ENCODE data around the gene SV2B.

The SV2B gene

GRCh38 chr15:91238644-91239425 lies 138.8 kb downstream of the SV2B start:
- no peak for DNase-seq

DNA sequence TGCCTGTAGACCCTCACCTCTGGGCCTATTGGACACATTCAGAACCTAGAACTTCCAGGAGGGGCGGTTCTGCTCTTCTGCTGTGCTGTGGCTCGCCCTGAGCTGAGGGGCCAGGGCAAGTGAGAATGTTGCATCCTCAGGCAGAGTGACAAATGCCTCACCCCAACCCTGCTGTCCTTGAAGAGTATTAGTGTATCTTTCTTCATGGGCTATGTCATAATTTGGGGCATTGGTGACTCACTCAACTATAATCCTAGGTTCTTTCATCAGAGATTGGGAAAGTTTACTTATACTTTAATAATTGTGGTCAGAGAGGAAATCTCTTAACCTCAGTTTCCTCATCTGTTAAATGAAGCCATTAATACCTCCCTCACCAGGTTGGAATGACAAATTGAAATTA lies 143.8 kb downstream of the SV2B start:
- DNase-seq, result no peak

DNA sequence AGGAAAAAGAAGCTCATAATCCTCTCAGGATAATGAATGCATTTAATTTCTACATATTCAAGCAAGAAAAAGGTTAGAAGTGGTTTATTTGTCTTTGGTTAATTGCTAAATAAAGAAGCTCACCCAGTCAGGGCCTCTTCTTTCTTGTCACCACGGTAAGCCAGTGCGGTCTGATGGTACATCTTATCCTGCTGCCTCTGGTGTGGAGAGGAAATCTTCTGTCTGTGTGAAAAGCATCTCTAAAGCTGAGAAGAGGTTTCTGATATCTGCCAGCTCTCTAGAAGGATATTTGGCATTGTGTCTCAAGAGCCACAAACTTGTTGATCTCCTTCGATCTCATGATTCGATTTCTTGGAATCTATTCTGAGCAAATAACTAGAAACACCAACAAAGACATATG lies 144.9 kb downstream of the SV2B start:
- DNase-seq, result no peak

GRCh38 chr15:91246998-91247397 lies 146.9 kb downstream of the SV2B start:
- DNase-seq, result no peak

- no peak for DNase-seq
Measured at GRCh38 chr15:91249591-91249990, 149.5 kb downstream of the SV2B start.

DNA sequence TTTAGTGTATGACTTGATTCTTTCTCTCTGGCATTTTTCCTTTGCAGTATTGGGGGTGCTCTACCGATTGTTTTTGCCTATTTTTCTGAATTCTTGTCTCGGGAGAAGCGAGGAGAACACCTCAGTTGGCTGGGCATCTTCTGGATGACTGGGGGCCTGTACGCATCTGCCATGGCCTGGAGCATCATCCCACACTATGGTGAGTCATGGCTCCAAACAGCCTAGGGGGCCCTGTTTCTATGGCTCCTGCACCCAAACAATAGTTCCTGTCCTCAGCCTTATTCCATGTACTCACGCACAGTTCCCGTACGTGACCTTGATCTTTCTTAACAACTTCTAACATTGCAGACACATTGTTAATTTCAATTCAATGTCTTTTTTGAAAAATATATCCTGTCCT lies 152.3 kb downstream of the SV2B start:
- no peak for DNase-seq

- DNase-seq, result no peak
Measured at GRCh38 chr15:91252756-91253155, 152.7 kb downstream of the SV2B start.

- no peak for DNase-seq
Measured at GRCh38 chr15:91253605-91254004, 153.5 kb downstream of the SV2B start.

GRCh38 chr15:91254766-91255165 lies 154.7 kb downstream of the SV2B start:
- DNase-seq, result no peak

DNA sequence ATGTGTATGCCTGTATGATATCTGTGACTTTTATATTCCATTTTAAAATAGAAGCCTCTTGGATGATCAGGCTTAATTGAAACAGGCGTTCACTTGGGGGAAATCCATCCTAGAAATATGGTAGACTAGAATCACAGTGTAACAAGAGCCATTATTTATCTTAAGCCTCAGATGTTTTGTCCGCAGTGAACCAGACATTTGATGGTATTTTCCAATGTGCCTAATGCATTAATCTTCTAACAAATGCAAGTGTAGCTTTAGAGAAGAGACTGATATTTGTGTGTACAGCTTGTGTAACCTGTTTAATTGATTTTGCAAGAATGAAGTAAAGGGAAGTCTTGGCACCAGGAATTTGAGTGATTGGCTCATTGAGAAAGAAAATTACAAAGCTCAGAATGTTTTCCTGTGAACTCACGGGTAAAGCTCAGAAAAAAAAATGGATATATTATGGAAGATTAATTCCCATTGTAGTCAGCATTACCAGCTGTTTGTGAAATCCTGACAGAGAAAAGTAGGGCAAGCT lies 155.7 kb downstream of the SV2B start:
- no peak for DNase-seq

- DNase-seq, result no peak
Measured at GRCh38 chr15:91257746-91258414, 157.8 kb downstream of the SV2B start.

DNA sequence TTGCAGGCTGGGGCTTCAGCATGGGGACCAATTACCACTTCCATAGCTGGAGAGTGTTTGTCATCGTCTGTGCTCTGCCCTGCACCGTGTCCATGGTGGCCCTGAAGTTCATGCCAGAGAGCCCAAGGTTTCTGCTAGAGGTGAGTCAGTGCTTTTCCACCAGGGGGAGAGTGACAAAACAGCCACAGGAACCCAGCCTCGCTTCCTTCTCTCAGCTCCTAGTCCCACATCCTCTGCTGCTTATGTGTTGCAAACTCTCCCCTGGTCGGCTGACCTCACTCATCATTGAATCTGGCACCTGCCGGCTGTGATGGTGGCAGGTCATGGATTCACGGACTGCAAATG lies 158.3 kb downstream of the SV2B start:
- no peak for DNase-seq

- no peak for DNase-seq
Measured at GRCh38 chr15:91259077-91259476, 159.0 kb downstream of the SV2B start.

- DNase-seq, result no peak
Measured at GRCh38 chr15:91261345-91261744, 161.3 kb downstream of the SV2B start.

DNA sequence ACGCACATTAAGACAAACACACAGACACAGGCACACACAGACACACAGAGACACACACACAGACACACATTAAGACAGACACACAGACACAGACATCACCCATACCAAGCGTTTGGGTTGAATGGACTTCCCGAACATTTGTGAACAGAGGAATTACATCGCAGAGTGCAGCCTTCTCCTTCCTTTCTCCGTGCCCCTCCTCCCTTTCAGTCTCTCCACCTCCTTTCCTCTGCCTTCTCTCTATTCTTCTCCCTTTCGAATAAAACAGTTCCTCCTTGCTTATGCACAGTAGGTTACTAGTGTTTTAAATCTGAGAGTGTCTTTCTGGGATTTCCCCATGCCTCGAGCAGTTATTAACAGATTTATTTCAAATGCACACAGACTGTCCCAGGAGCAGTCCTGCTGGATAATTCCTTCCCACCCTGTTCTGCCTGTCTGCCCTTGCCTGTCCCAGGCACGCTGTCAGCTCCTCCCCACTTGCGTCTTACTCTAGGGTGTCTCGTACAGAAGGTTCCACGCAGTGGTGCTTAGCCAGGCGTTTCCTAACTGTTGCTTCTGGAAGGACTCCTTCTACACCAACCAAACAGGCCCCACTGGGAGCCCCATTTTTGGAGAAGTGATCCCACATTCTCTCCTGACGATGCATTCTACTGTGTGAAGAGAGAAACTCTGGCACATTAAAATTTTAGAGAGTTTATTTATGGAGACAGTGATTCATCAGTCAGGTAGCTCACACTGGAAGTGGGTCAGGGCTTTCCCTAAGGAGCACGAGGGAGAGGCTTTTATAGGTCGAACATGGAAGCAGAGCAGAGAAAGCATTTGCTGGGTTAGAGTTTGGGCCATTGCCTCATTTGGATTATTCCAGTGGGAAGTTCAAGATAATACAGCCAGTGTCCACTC lies 163.8 kb downstream of the SV2B start:
- no peak for DNase-seq

GRCh38 chr15:91264651-91265351 lies 164.7 kb downstream of the SV2B start:
- no peak for DNase-seq

GRCh38 chr15:91265416-91265940 lies 165.4 kb downstream of the SV2B start:
- DNase-seq, result no peak

DNA sequence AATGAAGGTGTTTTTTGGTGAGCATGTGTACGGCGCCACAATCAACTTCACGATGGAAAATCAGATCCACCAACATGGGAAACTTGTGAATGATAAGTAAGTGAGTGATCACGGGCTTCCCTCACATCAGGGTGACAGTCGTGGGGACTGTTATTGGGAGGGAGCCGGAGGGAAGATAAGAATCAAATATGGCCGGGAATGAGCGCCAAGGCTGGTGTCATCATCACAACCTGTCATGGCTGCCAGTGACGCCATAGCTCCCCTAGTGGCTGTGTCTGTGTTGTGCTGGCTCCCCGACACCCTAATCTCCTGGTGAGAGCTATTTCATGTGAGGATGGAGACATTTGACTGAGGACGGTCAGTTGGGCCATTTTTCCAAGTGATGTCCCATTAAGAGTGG lies 168.5 kb downstream of the SV2B start:
- no peak for DNase-seq

- no peak for DNase-seq
Measured at GRCh38 chr15:91270747-91271146, 170.7 kb downstream of the SV2B start.

DNA sequence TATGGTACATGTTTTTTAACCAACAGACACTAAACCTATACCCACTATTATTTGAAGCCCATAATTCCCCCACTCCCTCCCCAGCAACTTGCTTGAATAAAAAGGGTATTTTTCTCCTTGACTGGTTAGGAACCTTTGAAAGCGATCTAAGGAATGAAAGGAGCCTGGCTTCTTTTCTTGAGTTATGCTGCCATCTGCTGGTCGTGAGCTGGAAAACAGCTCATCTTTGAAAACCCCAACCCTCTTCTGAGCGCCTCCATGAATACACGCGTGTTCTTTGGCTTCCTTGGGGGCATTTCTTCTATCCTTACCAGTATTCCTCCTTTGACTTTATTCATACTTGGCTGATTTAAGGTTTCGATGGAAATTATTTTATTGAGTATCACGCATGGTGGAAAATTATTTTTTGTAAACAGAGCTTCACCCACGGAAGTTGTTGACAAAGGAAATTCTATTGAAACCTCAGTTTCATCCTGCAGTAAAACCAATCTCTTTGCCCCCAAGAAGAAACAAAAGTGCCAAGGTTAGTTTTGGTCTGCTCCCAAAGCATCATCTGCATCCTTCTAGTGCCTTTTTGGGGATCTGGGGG lies 171.6 kb downstream of the SV2B start:
- DNase-seq, result no peak

DNA sequence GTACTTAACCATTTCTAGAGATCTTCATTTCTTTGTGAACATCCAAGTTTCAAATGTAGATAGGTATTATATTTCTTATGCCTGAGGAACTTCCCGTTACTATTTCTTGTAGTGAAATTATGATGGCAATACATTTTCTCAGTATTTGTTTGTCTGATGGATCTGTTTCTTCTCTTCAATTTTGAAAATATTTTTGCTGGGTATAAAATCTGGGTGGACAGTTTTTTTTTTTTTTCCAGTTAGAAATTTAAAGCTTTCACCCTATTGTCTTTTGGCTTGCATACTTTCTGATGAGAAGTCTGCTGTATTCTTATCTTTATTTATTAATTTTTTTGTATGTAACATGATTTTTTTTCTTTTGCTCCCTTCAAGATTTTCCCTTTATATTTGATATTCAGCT lies 175.8 kb downstream of the SV2B start:
- DNase-seq, result no peak

DNA sequence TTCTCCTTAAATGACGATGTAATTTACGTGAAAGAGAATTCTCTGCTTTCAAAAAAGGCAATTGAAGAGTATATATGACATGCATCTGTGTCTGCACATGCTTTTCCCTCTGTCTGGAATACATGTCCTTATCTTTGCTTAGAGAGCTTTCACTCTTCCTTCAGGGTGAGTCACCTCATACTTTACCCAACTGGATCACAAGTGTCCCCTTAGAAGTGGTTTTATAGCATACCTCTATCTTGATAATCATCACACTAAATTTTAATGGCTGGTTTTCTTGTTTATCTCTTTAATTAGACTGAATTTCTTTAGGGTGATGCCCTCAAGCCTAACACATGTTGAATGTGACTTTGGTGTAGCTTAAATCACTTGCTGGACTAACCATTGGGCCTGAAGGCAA lies 178.9 kb downstream of the SV2B start:
- DNase-seq, result no peak

All from NCI-H510A (cell line).